ENCODE measurements around the gene TET1. TPM values are rescaled to one million over a fixed set of nuclear protein-coding genes. Genes with fewer than 3 reads are reported as not detected.
A peak's percentile ranks its signal among the peaks of the same experiment; 100 is the strongest.
"Not testable (repeated sequence)": the region's sequence is repeated elsewhere in the genome, so short reads cannot be mapped to it uniquely, and the experiment has no call there.

The TET1 gene
- total RNA-seq, 2 donors from 2014 or later, result 0.31 to 0.45 TPM

- Mint-ChIP-seq H3K36me3 (no peaks in the 10 kb centered on the region), H3K27me3 (no peaks in the 10 kb centered on the region), H3K4me3 (no peak overlapping the region), H3K4me1 (ENCODE audit: low read depth in 2 of 2) (no peaks in the 10 kb centered on the region), H3K9me3 (no peaks in the 10 kb centered on the region), H3K27ac (no peak overlapping the region)
- ATAC-seq (no peak), DNase-seq (ENCODE audit: low spot score) (no peak)
Measured at GRCh38 chr10:68578974-68579373, 18.8 kb downstream of the TET1 start.

- ATAC-seq; H3K27me3 Mint-ChIP-seq; H3K36me3 Mint-ChIP-seq; H3K9me3 Mint-ChIP-seq; H3K4me1 Mint-ChIP-seq (ENCODE audit: low read depth in 2 of 2); H3K27ac Mint-ChIP-seq; H3K4me3 Mint-ChIP-seq; DNase-seq (ENCODE audit: low spot score): not testable (repeated sequence)
Measured at GRCh38 chr10:68584187-68584586, 24.1 kb downstream of the TET1 start.

GRCh38 chr10:68586606-68587305, 26.6 kb downstream of the TET1 start:
- H3K27ac Mint-ChIP-seq, result no peak overlapping the region

GRCh38 chr10:68594405-68594804, 34.3 kb downstream of the TET1 start:
- Mint-ChIP-seq H3K36me3 (no peaks in the 10 kb centered on the region), H3K4me3 (no peak overlapping the region), H3K27me3 (no peaks in the 10 kb centered on the region), H3K9me3 (no peaks in the 10 kb centered on the region), H3K4me1 (ENCODE audit: low read depth in 2 of 2) (peaks cover 0 to under 1% of the 10 kb centered on the region in 2 donors), H3K27ac (no peak overlapping the region)
- ATAC-seq, result no peak
- no peak for DNase-seq (ENCODE audit: low spot score)

More at GRCh38 chr10:68586606-68587305, 26.6 kb downstream of the TET1 start:
- Mint-ChIP-seq H3K4me3 (peak overlapping the region; percentile 36), H3K4me1 (ENCODE audit: low read depth in 2 of 2) (peaks cover 0 to 9% of the 10 kb centered on the region in 2 donors), H3K36me3 (no peaks in the 10 kb centered on the region), H3K27me3 (peaks cover 4 to 6% of the 10 kb centered on the region in 2 donors), H3K9me3 (no peaks in the 10 kb centered on the region)
- ATAC-seq, result peak in 1 of 2 donors; percentile 71
- no peak for DNase-seq (ENCODE audit: low spot score)

- H3K4me1 Mint-ChIP-seq (ENCODE audit: low read depth in 2 of 2), result peaks cover 8 to 12% of the 10 kb centered on the region in 2 donors
- H3K27me3 Mint-ChIP-seq, result no peaks in the 10 kb centered on the region
- ATAC-seq (no peak), DNase-seq (ENCODE audit: low spot score) (no peak)
- H3K9me3 Mint-ChIP-seq, result no peaks in the 10 kb centered on the region
- H3K36me3 Mint-ChIP-seq, result no peaks in the 10 kb centered on the region
- no peak overlapping the region for H3K27ac Mint-ChIP-seq
- no peak overlapping the region for H3K4me3 Mint-ChIP-seq
Measured at GRCh38 chr10:68595513-68595912, 35.4 kb downstream of the TET1 start.

- no peaks in the 10 kb centered on the region for H3K9me3 Mint-ChIP-seq
- H3K4me3 Mint-ChIP-seq, result no peak overlapping the region
- H3K27ac Mint-ChIP-seq, result no peak overlapping the region
- no peaks in the 10 kb centered on the region for H3K36me3 Mint-ChIP-seq
- H3K4me1 Mint-ChIP-seq (ENCODE audit: low read depth in 2 of 2), result peaks cover 24 to 26% of the 10 kb centered on the region in 2 donors
- DNase-seq (ENCODE audit: low spot score) (no peak), ATAC-seq (no peak)
- no peaks in the 10 kb centered on the region for H3K27me3 Mint-ChIP-seq
Measured at GRCh38 chr10:68597407-68597806, 37.3 kb downstream of the TET1 start.

GRCh38 chr10:68598978-68599770, 39.0 kb downstream of the TET1 start:
- Mint-ChIP-seq H3K36me3 (no peaks in the 10 kb centered on the region), H3K9me3 (no peaks in the 10 kb centered on the region), H3K4me3 (peak overlapping the region; percentile 96), H3K4me1 (ENCODE audit: low read depth in 2 of 2) (peaks cover 26 to 32% of the 10 kb centered on the region in 2 donors), H3K27ac (no peak overlapping the region), H3K27me3 (no peaks in the 10 kb centered on the region)
- ATAC-seq, result no peak
- no peak for DNase-seq (ENCODE audit: low spot score)

GRCh38 chr10:68599771-68600040, 39.6 kb downstream of the TET1 start:
- peaks cover 26 to 32% of the 10 kb centered on the region in 2 donors for H3K4me1 Mint-ChIP-seq (ENCODE audit: low read depth in 2 of 2)
- peak overlapping the region; percentile 96 for H3K4me3 Mint-ChIP-seq
- H3K27ac Mint-ChIP-seq, result peak overlapping the region; percentile 65 to 86
- no peak for ATAC-seq
- H3K9me3 Mint-ChIP-seq, result no peaks in the 10 kb centered on the region
- H3K27me3 Mint-ChIP-seq, result no peaks in the 10 kb centered on the region
- H3K36me3 Mint-ChIP-seq, result no peaks in the 10 kb centered on the region
- no peak for DNase-seq (ENCODE audit: low spot score)

- H3K4me3 Mint-ChIP-seq, result peak overlapping the region; percentile 96
Measured at GRCh38 chr10:68600041-68600778, 40.1 kb downstream of the TET1 start.

GRCh38 chr10:68601501-68602265, 41.5 kb downstream of the TET1 start:
- DNase-seq (ENCODE audit: low spot score) (no peak), ATAC-seq (no peak)
- Mint-ChIP-seq H3K36me3 (no peaks in the 10 kb centered on the region), H3K9me3 (no peaks in the 10 kb centered on the region), H3K27ac (peak overlapping the region; percentile 65 to 86), H3K4me1 (ENCODE audit: low read depth in 2 of 2) (peaks cover 26 to 32% of the 10 kb centered on the region in 2 donors), H3K27me3 (no peaks in the 10 kb centered on the region), H3K4me3 (peak overlapping the region; percentile 96)

More at GRCh38 chr10:68600041-68600778, 40.1 kb downstream of the TET1 start:
- H3K36me3 Mint-ChIP-seq, result no peaks in the 10 kb centered on the region
- peak; percentile 62 for DNase-seq (ENCODE audit: low spot score)
- ATAC-seq, result peak; percentile 88 to 91
- peak overlapping the region; percentile 65 to 86 for H3K27ac Mint-ChIP-seq
- no peaks in the 10 kb centered on the region for H3K27me3 Mint-ChIP-seq
- peaks cover 26 to 32% of the 10 kb centered on the region in 2 donors for H3K4me1 Mint-ChIP-seq (ENCODE audit: low read depth in 2 of 2)
- H3K9me3 Mint-ChIP-seq, result no peaks in the 10 kb centered on the region

GRCh38 chr10:68602434-68602833, 42.3 kb downstream of the TET1 start:
- DNase-seq (ENCODE audit: low spot score) (no peak), ATAC-seq (no peak)
- Mint-ChIP-seq H3K36me3 (no peaks in the 10 kb centered on the region), H3K4me3 (no peak overlapping the region), H3K27ac (peak overlapping the region in 1 of 2 donors; percentile 39), H3K4me1 (ENCODE audit: low read depth in 2 of 2) (peaks cover 26 to 32% of the 10 kb centered on the region in 2 donors), H3K27me3 (no peaks in the 10 kb centered on the region), H3K9me3 (no peaks in the 10 kb centered on the region)

GRCh38 chr10:68603766-68604165, 43.6 kb downstream of the TET1 start:
- DNase-seq (ENCODE audit: low spot score), result no peak
- Mint-ChIP-seq H3K4me1 (ENCODE audit: low read depth in 2 of 2) (peaks cover 26 to 32% of the 10 kb centered on the region in 2 donors), H3K27me3 (no peaks in the 10 kb centered on the region), H3K27ac (no peak overlapping the region), H3K4me3 (no peak overlapping the region), H3K36me3 (no peaks in the 10 kb centered on the region), H3K9me3 (no peaks in the 10 kb centered on the region)
- no peak for ATAC-seq

- Mint-ChIP-seq H3K27ac (no peak overlapping the region), H3K36me3 (no peaks in the 10 kb centered on the region), H3K9me3 (no peaks in the 10 kb centered on the region), H3K27me3 (no peaks in the 10 kb centered on the region), H3K4me3 (no peak overlapping the region), H3K4me1 (ENCODE audit: low read depth in 2 of 2) (peaks cover 26 to 31% of the 10 kb centered on the region in 2 donors)
- no peak for DNase-seq (ENCODE audit: low spot score)
- no peak for ATAC-seq
Measured at GRCh38 chr10:68604441-68604840, 44.3 kb downstream of the TET1 start.
